ENCODE measurements around the gene CTSS. TPM values are rescaled to one million over a fixed set of nuclear protein-coding genes. Genes with fewer than 3 reads are reported as not detected.

The CTSS gene
- polyA plus RNA-seq, 6 donors from 2014 or later, result 483 to 722 (median 616) TPM

Other genes starting within 250 kb of the CTSS start
- not detected for gene ADAMTSL4, start 216.4 kb downstream of the CTSS start, polyA plus RNA-seq (ENCODE audit: low read depth in 6 of 6)
- 100 to 1,000 TPM in 2 of 6 donors, 10 to 100 TPM in 4; 44.8 to 110 (median 95.1) TPM for gene MCL1, start 186.2 kb downstream of the CTSS start, polyA plus RNA-seq (ENCODE audit: low read depth in 6 of 6)
- 10 to 100 TPM; 57.1 to 85.2 (median 72.9) TPM for gene ENSA, start 136.2 kb downstream of the CTSS start, polyA plus RNA-seq (ENCODE audit: low read depth in 6 of 6)
- gene GOLPH3L, start 68.6 kb downstream of the CTSS start, polyA plus RNA-seq (ENCODE audit: low read depth in 6 of 6), result 10 to 100 TPM; 10.1 to 27.8 (median 24.4) TPM
- gene HORMAD1, start 44.9 kb downstream of the CTSS start, polyA plus RNA-seq (ENCODE audit: low read depth in 6 of 6), result under 1 TPM in 1 of 6 donors, not detected in 5; 0.56 TPM
- 1 to 10 TPM in 1 of 6 donors, under 1 TPM in 3, not detected in 2; 0.18 to 1.2 (median 0.51) TPM for gene CTSK, start 42.5 kb upstream of the CTSS start, polyA plus RNA-seq (ENCODE audit: low read depth in 6 of 6)
- 10 to 100 TPM; 15.0 to 33.4 (median 26.0) TPM for gene ARNT, start 110.8 kb upstream of the CTSS start, polyA plus RNA-seq (ENCODE audit: low read depth in 6 of 6)
- not detected for gene CTXND2, start 121.4 kb upstream of the CTSS start, polyA plus RNA-seq (ENCODE audit: low read depth in 6 of 6)
- gene SETDB1, start 160.6 kb upstream of the CTSS start, polyA plus RNA-seq (ENCODE audit: low read depth in 6 of 6), result 10 to 100 TPM; 16.5 to 30.5 (median 22.6) TPM
- 100 to 1,000 TPM in 4 of 6 donors, 10 to 100 TPM in 2; 95.5 to 127 (median 115) TPM for gene CERS2, start 209.1 kb upstream of the CTSS start, polyA plus RNA-seq (ENCODE audit: low read depth in 6 of 6)
- under 1 TPM in 2 of 6 donors, not detected in 4; 0.13 to 0.42 TPM for gene ANXA9, start 216.5 kb upstream of the CTSS start, polyA plus RNA-seq (ENCODE audit: low read depth in 6 of 6)
- gene MINDY1, start 241.1 kb upstream of the CTSS start, polyA plus RNA-seq (ENCODE audit: low read depth in 6 of 6), result 1 to 10 TPM; 2.4 to 8.8 (median 3.5) TPM
- gene PRUNE1, start 242.7 kb upstream of the CTSS start, polyA plus RNA-seq (ENCODE audit: low read depth in 6 of 6), result 10 to 100 TPM; 40.2 to 89.9 (median 48.7) TPM